GM21717 (cell line): ENCODE data around the gene RTP1.
"Not testable (repeated sequence)": the region's sequence is repeated elsewhere in the genome, so short reads cannot be mapped to it uniquely, and the experiment has no call there.

Experiments
- ATAC-seq: cut with Tn5 transposase; IDR thresholded peaks from one replicate; pipeline ENCODE4 v1.9.1; 2021; ENCODE audit warnings: mild to moderate bottlenecking, moderate library complexity; ENCODE audit not compliant: unreplicated experiment

The RTP1 gene

GRCh38 chr3:187196573-187197334, 532 bp upstream of the RTP1 start:
- no peak for ATAC-seq

DNA sequence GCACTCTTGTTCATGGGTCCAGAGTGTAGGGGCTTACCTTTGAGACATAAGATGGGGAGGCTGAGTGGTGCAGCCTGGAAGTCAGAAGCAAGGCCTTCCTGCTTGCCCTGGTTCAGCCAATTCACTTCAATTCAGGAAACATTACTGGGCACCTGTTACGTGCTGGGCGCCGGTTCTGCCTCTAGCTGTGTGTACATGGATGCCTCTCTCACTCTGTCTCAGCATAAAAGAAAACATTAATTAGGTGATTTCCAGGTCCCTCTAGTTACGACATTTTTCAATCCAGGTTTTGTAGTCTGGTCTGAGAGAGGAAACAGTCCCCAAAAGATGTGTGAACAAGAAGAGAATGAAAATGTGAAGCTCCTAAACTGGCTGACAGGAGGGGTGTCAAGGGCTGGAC, 1.2 kb downstream of the RTP1 start:
- ATAC-seq: no peak

GRCh38 chr3:187199463-187200050, 2.3 kb downstream of the RTP1 start:
- ATAC-seq: not testable (repeated sequence)

GRCh38 chr3:187205683-187206082, 8.4 kb downstream of the RTP1 start:
- ATAC-seq: no peak

GRCh38 chr3:187207062-187207461, 9.8 kb downstream of the RTP1 start:
- no peak for ATAC-seq

- no peak for ATAC-seq
Observed at GRCh38 chr3:187207624-187208023, 10.3 kb downstream of the RTP1 start.

GRCh38 chr3:187208159-187208558, 10.9 kb downstream of the RTP1 start:
- ATAC-seq: no peak

GRCh38 chr3:187209491-187209890, 12.2 kb downstream of the RTP1 start:
- no peak for ATAC-seq

- ATAC-seq: no peak
Observed at GRCh38 chr3:187210091-187210490, 12.8 kb downstream of the RTP1 start.

DNA sequence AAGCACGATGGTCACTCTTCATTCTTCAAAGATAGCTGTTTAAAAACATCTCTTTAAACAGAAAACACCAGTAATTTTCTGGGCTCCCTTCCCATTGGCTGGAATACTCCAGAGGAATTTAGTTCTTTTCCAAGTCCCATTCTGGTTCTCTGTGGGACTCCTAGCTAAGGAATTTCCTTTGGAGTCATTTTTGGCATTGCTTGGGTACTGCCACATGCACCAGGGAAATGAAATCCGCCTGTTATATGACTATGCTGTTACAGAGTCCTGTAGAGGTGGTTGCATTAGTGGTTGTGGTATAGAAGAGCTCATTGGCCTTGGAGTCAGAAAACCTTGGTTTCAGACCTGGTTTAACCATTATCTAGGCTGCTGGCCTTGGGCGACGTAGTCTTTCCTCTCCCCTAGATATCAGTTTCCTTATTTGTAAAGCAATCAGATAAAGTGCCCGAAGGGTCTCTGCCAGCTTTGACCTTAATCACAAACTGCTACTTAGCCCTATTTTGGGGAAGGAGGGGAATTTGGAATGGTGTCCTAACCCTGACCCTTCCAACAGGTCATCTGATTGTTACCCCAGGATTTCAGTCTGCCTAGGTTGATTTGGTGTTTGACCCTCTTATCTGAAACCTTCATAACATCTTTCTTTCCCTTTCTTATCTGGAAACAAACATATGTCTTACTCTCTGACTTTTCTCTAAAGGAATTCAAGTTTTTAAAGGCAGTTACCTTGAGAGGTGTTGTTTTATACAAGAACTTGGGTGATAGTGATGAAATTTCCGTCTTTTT, 13.4 kb downstream of the RTP1 start:
- no peak for ATAC-seq

DNA sequence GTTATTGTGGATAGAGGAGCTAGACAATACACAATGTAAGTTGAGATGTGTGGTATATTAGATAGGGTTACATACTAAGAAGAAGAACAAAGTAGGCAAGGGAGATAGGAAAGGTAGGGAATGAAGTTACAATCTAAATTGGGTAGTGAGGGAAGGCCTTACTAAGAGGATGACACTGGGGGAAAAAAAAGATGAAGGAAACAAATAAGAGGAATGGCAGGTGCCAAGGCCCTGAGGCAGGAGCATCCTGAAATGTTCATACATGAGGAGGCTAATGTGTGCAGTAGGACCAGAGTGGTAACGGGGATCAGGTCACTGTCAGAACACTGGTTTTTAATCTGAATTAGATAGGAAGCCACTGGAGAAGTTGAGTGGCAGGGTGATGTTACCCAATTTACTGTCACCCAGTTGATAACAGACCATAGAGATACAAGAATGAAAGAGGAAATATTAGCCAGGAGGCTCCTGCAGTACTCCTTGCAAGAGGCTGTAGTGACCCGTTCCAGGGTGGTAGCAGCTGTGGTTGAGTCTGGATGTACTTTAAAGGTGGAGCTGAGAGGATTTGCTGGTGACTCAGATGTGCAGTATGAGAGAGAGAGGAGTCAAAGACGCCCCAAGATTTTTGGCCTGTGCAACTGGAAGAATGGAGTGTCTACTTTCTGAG, 14.4 kb downstream of the RTP1 start:
- ATAC-seq: no peak

- ATAC-seq: no peak
Observed at GRCh38 chr3:187212196-187212545, 14.9 kb downstream of the RTP1 start.

DNA sequence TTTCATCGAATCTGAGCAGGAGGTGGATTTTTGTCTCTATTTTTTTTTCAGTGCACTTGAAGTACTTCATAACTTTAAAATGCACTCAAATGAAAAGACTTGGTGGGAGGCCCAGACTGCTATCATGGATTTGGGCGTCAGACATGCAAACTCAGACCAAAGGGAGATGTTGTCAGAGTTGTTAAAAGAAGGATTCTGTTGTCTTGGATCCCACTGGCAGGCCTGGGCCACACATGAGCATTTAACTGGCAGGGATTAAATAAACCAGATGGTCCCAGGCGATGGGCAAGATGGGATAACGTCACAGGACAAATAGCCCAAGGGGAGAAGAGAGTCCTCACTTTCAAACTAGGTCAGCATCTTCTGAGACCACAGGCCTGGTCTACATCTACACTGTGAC, 15.4 kb downstream of the RTP1 start:
- ATAC-seq: no peak

- ATAC-seq: no peak
Observed at GRCh38 chr3:187213616-187214015, 16.3 kb downstream of the RTP1 start.

DNA sequence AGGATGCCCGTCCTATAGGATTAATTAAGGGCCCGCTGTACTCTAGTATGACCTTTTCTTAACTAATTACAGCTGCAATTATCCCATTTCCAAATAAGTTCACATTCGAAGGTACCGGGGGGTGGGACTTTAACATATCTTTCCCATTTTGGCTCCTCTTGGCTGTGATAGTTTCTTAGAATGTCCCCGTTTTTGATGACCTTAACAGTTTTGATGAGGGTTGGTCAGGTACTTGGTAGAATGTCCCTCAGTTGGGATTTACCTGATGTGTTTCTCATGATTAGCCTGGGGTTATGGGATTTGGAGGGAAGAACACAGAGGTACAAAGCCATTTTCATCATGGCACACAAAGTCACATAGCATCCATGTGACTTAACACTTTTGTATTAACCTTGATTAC, 18.2 kb downstream of the RTP1 start:
- no peak for ATAC-seq

DNA sequence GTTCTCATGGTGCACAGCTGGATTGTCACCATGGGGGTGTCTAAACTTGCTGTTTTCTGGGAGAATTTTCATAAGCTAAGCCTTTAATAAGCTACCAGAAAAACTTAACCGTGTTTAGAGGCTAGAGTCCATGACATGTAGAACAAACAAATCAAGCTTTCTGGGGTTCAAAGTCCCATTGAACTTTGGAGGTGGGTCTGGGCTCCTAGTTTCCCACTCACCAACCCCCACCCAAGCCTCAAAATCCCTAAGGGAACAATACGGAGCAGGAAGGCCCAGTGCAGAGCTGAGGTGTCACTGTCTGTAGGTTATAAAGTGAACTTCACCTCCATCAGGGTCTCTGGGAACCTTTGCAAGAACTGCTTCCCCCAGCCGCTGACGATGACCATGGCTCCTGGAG, 25.5 kb downstream of the RTP1 start:
- no peak for ATAC-seq

GRCh38 chr3:187223799-187224198, 26.5 kb downstream of the RTP1 start:
- no peak for ATAC-seq

- no peak for ATAC-seq
Observed at GRCh38 chr3:187227658-187228258, 30.5 kb downstream of the RTP1 start.

DNA sequence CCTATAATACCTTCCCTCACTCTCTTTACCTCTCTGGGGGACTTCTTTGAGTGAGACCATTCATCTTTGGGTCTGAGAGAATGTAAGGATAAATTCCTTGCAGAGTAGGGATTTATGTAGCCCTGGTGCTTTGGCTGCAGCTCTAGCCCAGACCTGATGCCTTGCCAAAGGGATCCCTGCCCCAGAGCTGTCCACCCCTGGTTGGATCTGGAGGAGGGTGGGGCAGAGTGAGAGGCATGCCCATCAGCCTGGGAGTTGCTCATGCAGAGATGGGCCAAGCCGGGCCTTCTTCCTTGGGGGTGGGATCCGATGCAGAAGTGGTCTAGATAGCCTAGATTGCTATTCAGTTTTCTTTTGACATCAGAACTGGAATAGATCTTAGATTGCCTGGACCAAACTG, 31.5 kb downstream of the RTP1 start:
- no peak for ATAC-seq

DNA sequence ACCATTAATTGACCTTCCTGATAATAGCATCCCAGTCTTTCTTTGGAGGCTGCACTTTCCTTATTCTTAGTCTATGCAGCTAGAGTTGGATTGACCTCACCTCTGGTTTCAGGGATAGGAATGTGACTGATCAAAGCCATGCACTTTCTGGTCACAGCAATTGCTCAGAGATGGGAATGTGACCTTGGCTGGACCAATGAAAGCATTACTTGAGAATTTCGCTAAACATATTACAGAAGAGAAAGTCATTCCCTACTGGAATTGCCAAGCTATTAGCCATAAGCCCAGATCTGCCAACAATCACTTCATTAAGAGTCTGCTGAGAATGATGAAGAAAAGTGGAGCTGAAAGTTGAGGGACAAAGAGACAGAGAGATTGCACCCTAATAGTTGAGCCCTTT, 32.7 kb downstream of the RTP1 start:
- ATAC-seq: no peak

GRCh38 chr3:187236962-187237361, 39.7 kb downstream of the RTP1 start:
- no peak for ATAC-seq
